Measurements from ENCODE around the gene RBM33.

Gene RBM33

DNA sequence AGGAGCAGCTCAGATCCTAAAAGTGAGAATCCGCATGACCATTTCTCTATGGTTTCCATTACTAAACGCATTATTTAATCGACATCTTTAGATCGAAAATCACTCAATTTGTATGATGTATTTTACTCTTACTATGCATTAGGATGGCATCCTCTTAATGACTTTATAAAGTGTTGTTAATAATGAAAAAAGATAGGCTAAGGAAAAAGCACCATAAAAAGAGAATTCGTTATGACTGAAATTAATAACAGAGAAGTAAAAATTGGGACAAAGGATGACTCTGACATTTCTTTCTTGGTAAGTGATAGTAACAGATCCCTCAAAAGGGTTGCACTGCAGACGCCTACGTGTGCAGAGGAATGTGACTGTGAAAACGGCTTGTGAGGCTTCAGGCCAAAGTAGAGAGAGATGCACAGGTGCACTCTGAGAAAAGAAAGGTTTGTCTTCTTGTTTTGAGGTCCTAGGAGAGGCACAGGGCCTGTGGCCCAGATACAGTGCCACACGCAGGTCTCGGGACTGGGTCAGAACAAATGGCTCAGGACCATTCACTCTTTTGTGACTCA is 23.0 kb upstream of the RBM33 start:
- DNase-seq, result no peak

DNA sequence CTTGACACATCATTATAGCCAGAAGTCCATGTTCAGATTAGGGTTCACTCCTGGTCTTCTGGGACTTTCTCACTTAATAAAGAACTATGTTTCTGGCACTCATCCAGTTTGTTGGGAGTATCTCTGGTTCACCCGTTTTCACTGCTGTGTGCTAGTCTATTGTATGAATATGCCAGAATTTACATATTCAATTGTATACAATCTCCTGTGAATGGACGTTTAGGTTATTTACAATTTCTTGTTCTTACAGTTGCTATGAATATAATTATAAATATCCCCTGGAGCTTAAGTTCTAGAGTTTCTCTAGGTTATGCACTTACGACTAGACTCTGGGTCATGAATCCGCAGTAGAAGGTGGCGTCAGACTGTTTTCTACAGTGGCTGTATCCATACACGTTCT is 20.0 kb upstream of the RBM33 start:
- no peak for DNase-seq

DNA sequence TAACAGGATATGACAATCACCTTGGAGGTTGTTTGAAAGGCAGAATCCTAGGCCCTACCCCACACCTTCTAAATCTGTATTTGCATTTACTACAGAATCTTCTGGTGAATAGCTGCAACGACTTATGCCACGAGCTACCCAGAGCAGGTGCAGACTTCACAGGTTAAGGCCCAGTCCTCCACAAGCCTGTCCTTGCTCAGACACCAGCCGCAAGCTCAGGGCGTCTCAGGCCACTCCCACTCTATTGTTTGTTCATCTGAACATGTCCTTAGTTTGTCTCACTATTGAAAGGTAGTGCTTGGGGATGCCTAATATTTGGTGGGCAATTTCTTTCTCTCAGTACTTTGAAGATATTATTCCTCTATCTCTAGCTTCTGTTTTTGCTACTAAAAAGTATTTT is 18.9 kb upstream of the RBM33 start:
- DNase-seq, result no peak

DNA sequence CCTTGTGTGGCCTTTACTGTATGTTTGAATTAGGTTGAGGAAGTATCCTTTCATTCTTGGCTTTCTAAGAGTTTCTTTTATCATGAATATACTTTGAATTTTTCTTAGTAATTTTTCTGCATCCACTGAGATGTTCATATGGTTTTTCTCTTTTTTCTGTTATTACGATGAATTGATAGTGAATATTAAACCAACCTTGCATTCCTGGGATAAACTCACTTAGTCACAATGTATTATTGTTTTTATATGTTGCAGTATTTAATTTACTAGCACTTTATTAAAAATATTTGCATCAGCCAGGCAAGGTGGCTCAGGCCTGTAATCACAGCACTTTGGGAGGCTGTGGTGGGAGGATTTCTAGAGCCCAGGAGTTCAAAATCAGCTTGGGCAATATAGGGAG is 15.3 kb upstream of the RBM33 start:
- no peak for DNase-seq

DNA sequence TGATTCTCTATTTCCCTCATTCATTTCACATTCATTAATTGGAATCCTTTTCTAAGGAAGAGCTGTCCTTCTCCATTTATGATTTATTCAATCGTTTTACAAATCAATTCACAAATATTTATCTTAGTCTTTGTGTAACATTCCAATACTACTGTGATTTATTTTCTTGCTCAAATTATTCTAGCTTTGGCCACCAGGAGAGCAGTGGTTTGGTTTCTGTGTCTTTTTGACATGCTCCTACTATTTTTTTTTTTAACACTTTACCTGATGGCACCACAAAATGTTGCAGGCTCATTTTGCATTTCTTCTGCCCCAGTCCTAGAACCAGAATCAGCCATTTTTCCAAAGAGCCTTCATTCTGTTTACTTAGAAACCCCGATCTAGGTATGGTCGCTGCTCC is 13.3 kb upstream of the RBM33 start:
- no peak for DNase-seq

DNA sequence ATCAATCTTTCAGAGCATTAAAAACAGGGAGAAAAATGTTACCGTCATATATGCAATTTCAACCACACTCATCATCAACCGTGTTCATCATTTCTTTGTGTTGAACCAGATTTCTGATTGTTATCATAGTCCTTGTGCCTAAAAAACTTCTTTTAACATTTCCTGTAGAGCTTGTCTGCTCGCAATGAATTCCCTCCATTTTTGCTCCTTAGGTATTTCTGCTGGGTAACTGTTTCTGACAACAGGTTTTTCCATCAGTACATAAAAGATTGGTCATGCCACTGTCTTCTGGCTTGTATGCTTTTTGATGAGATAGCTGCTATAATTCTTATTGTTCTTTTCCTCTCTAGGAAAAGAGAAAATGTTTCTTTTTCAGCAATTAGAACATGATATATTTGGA is 8.6 kb upstream of the RBM33 start:
- no peak for DNase-seq

DNA sequence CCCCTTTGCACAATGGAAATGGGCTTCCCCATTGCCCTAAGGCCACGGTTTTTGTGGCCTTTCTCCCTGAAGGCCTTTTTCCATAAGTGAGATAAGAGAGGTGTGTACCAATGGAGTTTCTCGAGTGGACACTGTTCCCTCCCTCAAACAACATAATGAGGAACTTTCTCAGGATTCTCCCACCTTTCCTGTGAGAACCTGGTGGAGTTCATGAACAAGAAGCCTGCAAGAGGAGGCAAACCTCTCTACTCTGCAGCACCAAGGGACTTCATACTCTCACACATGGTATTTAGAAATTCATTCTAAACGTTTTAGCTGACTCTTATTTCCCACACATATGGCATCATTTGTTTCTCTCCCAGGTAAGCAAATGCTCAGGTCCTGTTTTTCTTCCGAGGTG is 7.3 kb upstream of the RBM33 start:
- DNase-seq, result no peak

DNA sequence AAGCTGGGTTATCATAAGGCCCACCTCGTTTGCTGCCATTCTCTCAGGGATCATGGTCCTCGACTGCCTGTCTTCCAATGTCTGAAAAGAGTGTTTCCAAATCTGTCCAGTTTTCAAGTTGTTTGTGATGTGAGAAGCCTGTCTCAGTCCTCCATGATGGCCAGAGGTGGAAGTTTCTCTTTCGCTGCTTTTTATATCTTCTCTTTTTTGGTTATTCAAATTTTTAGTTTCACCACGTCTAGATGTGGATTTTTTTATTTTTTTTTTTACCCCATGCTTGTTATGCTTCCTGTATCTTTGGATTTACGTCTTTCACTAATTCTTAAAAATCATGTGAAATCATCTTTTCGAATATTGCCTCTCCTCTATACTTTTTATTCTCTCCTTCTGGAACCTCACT is 6.1 kb upstream of the RBM33 start:
- no peak for DNase-seq

DNA sequence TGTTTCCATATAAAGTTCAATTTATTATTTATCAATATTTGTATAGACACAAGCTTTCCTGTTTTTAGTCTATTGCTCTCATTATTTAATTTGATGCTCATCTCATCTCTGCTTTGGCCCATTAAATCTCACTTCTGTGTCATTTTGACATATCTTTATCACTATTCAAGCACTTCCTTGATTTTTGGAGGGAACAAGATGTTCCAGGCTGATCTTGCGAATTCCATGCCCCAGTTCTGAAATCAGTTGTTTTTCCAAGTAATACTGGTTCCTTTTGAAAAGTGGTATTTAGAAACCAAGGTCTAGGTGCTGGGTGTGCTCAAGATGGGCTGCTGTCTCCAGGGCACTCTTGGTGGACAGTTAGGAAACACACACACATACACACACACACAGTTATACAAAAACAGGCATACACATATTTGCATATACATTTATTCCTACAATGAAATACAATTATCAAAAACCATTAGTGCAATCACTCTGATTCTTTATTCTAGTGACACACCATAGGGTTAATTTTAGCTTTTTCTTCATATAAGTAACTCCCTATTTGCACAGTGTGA is 4.4 kb upstream of the RBM33 start:
- no peak for DNase-seq

DNA sequence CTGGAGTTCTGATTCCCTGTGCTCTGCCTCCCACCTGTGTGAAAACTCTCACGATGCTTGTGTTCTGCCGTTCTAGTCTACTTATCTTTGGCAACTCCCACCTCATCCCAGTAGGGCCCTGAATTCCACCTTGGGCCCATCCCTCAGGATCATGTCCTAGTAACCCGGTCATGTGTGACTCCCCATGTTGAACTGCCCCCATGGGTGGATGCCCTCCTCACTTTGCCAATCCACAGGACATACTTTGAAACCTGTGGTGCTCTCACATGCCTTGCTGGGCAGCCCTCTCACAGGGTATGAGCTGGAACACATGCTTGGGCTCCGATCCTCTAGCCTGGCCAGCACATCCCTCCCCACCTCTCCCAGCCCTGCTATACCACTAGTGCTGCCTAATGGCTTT is 3.8 kb upstream of the RBM33 start:
- DNase-seq, result no peak

DNA sequence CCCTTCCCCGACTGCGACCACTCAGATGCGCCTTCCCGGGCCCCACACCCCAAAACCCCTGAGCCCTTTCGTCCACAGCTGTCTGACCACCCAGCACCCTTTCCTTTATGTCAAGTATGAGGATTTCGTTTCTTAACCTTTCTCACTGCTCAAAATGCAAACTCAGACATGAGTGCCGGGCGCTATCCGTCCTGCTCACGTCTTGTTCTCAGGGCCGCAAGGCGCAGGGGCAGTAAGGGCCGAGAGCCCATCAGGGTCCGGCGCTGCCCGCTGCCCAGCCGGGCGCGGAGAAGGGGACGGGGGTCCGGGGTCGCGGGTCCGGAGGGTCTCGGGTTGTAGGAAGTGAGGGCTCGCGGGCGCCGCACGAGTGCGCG is 670 bp upstream of the RBM33 start:
- no peak for DNase-seq

DNA sequence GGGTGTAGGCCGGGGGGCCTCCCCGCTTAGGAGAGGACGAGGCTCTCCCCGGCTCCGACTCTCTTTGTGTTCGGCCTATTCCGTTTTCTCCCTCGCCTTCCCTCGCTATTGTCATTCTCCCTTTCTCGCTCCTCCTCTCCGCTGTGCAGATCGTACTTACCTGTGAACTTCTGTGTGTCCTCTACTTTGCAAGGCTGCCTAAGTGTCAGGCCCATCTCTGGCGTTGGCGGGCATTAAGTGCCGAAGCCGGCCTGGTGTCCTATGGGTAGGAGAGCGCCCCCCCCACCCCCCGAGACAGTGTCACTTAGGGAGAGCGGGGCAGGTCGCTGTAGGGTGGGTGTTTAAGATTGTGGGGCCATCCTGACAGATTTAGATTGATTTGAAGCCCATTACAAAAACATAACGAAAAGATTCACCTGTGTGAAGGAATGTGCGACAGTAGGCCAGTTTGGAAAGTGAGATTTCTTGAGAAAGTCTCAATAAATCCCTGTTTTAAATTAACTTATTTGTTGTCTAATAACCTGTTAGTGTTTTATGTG is 579 bp downstream of the RBM33 start:
- peak in 36 of 58 donors; percentile 6 to 67 (median 35) for DNase-seq

DNA sequence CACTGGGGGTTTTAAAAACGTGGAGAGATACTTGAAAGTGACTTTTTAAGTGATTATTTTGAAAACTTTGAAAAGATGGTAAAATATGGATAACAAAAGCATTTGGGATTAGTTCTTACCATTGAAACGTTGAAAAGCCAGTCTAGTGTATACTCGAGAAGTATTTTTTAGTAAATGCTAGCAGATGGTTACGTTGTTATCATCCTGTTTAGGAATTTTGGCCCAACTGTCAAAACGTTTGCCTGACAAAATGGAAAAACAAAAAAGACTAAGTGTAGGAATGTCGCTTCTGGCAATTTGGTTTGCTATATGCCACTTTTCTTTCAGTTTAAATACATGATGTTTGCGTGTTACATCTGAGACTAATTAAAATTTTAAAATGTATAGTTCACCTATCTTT is 1.2 kb downstream of the RBM33 start:
- no peak for DNase-seq

DNA sequence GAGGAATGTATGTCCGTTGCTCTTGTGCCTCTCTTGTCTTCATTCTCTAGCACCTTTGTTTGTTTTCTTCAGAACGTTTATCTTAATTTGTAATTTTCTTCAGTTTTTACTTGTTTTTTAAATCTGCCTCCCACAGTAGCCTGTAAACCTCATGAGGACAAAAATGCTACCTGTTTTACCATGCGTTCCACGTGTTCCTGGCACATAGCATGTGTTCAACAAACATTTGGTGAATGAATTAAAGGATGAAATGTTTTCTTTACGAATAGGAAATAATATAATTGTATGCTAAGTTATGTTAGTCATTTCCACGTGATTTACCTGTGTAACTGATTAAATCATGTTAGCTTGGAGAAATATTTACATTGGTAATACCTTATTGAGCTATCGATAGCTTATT is 2.2 kb downstream of the RBM33 start:
- no peak for DNase-seq

DNA sequence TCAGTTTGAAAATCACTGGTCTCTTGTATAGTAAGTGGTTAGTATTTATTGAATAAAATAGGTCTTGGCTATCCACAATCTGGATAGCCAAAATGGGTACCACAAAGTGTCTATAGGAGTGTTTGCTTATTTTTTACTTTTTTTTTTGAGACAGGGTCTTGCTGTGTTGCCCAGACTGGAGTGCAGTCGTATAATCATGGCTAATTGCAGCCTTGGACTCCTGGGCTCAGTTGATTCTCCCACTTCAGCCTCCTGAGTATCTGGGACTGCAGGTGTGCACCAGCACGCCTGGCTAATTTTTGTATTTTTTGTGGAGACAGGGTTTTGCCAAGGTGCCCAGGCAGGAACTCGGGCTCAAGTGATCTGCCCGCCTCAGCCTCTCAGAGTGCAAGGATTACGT is 2.8 kb downstream of the RBM33 start:
- no peak for DNase-seq

DNA sequence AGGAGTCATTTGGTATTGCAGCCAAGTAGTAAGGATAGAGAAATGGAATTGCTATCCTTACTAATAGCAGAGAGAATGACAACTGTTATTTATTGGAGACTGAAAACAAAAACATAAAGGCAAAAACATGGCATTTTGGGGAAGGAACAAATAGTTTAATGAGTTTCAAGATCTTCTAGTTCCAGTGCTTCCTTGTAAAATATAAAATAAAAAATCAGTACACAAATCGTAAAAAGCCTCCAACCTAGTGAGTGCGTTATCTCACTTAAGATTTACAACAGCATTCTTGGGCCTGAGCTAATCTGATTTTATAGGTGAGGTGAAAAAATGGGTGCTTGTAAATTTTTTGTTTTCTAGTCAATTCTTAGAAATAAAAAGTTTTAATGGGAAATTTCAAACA is 3.3 kb downstream of the RBM33 start:
- DNase-seq, result no peak

DNA sequence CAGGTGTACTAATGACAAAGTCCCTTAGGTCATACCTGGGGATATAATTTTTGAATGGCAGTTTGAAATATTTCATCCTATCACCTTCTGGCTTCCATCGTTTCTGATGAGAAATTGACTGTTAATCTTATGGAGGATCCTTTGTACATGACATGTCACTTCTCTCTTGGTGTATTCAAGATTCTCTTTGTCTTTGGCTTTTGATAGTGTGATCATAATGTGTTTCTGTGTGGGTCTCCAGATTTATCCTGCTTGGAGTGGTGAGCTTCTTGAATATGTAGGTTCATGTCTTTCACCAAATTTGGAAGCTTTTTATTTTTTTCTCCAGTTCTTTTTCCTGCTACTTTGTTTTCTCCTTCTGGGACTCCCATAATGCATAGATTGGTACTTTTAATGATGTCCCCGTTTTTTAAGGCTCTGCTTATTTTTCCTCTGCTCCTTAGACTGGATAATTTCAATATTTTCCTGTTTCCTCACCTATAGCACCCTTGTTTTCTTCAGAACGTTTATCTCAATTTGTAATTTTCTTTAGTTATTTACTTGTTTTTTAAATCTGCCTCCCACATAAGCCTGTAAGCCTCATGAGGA is 4.4 kb downstream of the RBM33 start:
- DNase-seq, result no peak

DNA sequence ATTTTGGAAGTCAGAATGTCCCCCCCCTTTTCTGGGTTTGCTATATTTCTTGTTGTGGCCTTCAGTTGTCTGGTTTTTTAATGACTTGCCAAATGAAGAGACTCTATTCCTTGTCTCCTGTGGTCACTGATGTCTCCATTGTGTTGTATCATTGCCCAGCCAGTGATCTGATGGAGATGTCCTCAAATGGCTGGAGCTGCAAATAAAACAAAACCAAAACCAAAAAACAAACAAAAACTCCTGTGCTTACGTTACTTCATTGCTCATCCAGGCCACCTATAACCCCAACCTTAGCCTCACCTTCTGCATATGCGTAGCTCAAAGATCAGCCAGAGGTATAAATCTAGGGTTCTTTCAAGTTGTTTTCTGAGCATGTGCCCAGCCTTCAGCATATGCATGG is 5.1 kb downstream of the RBM33 start:
- DNase-seq, result no peak

DNA sequence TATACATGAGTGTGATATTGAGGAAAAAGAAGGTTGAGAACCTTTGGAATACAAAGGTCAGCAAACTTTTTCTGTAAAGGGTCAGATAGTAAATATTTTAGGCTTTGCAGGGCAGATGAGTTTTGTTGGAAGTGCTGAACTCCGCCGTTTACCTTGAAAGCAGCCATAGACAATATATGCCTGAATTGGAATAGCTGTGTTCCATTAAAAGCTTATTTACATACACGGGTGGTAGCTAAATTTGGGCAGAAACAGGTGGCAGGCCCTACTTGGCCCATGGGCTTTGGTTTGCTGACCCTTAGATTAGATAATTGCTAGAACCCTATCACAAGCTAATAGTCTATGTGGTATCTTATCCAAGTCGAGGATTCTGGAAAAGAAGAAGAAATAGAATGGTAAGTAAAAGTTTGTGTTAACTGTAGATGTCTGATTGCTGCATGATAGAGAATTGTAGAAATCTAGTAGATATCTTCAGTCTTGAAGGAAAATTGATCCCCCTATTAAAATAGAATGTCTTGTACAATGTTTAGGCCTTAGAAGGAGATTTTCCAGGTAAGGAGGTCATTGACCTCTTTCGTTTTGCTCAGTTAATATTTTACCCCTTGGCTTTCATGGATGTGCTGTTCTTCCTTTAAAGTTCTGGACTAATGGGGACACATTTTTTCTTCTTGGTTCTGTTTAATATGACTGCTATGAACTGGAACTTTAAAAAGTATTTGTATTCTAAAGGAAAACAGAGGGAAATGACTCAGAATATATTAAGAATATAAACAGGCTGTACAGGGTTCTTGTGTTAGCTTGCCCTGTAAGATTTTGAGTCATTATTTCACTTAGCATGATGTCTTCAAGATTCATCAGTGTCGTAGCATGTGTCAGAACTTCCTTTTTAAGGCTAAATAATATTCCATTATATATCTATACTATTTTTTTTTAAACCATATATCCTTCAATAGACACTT is 8.0 kb downstream of the RBM33 start:
- DNase-seq, result no peak

DNA sequence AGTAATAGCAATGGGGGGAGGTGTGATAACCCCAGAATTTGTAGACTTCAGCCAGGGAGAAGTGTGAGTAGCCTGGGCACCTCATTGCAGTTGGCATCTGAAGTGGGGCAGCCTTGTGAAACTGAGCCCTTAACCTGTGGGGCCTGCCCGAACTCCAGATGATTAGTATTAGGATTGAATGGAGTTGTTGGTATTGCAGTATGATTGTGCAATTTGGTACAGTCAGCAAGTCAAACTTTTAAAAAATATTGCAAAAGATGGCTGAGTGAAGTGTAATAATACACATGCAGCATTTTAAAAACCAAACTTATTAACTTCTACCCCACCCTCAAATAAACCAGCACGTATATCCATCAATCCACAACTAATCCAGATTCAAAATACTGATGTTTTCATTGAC is 9.3 kb downstream of the RBM33 start:
- DNase-seq, result no peak

DNA sequence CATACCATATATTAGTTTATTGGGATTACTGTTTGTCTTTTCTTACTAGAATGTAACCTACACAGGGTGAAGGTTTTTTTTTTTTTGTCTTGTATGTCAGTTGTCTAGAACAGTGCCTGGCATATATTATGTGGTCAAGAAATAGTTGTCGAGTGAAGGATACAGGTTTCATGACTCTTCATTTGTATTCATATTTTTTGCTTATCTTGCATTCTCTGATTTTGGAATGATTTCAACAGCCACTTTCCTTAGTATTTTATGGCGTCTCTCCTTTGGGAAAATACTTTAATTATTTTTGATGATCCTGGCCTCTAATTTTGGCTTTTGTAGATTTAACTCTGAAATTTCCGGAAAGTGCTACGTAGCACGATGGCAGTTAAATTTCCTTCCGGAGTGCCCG is 12.4 kb downstream of the RBM33 start:
- DNase-seq, result no peak

DNA sequence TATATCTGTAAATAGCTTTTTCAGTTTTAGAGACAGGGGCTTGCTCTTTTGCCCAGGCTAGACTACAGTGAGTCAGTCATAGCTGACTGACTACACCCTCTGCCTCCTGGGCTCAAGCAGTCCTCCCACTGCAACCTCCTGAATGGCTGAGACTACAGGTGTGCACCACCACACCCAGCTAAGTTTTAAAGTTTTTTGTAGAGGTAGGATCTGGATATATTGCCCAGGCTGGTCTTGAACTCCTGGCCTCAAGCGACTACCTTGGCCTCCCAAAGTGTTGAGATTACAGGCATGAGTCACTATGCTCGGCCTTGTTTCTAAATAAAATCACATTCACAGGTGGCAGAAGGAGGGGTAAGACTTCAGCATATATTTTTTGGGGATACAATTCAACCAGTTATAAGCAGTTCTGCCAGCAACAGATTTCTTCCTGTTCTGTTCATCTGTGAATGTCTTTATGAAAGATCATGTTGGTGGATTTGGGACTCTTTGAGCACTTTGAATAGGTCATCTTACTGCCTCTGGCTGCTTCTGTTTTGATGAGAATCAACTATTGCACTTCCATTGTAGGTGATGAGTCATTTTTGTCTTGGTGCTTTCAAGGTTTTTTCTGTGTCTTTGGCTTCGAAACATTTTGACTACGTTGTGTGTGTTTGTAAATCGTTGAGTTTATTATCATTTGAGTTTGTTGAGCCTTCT is 15.7 kb downstream of the RBM33 start:
- DNase-seq, result no peak
